ENCODE measurements around the gene KISS1. TPM values are rescaled to one million over a fixed set of nuclear protein-coding genes. Genes with fewer than 3 reads are reported as not detected.

KISS1 gene
- total and polyA plus RNA-seq, 2 of the 4 experiments (the other 2 are of a cell fraction): 11.7 to 27.3 TPM

- Histone ChIP-seq H3K23ac (ENCODE audit: low read depth, low read length) (no peak overlapping the region), H3K18ac (ENCODE audit: low read depth, low read length) (no peak overlapping the region), H3K79me1 (ENCODE audit: low read depth in 1 of 2, low read length in 2 of 2) (peaks cover 0 to 9% of the 10 kb centered on the region in 2 experiments; a peak in 2 of 4 replicates), H3K56ac (ENCODE audit: extremely low read depth, insufficient read depth, low read length) (no peak overlapping the region), H2AK9ac (replicated peaks; ENCODE audit: low read depth, low read length, poor library complexity) (no peak overlapping the region), H3K4me3 (ENCODE audit: insufficient read depth, low read depth, low read length) (no peak overlapping the region), H4K20me1 (ENCODE audit: insufficient read depth, low read length) (no peaks in the 10 kb centered on the region), H3K9ac (ENCODE audit: low read depth, low read length) (no peak overlapping the region), H2BK5ac (ENCODE audit: low read depth, low read length, poor library complexity, severe bottlenecking) (no peak overlapping the region), H2BK15ac (ENCODE audit: low read depth, low read length) (no peak overlapping the region), H2BK20ac (ENCODE audit: low read depth, low read length) (no peak overlapping the region), H3K27me3 (ENCODE audit: control insufficient read depth, insufficient read depth, low read length) (peaks cover 9% of the 10 kb centered on the region; the same call in 1 of the 2 replicates), H3K9me3 (ENCODE audit: control insufficient read depth, insufficient read depth, low read length) (no peaks in the 10 kb centered on the region), H3K4me1 (ENCODE audit: control insufficient read depth, insufficient read depth, low read length) (peaks cover 7% of the 10 kb centered on the region), H4K8ac (ENCODE audit: low read depth in 2 of 2, low read length in 2 of 2) (no peak overlapping the region), H4K5ac (ENCODE audit: low read depth, low read length) (no peak overlapping the region), H3K36me3 (ENCODE audit: control insufficient read depth, insufficient read depth, low read length) (no peaks in the 10 kb centered on the region), H3K9me1 (ENCODE audit: insufficient read depth, low read length) (peaks cover 7% of the 10 kb centered on the region; the same call in 1 of the 2 replicates), H3K4me2 (ENCODE audit: low read depth, low read length) (no peak overlapping the region), H3K27ac (ENCODE audit: insufficient read depth, low read length) (no peak overlapping the region), H4K91ac (ENCODE audit: insufficient read depth, low read depth, low read length) (no peak overlapping the region), H2AFZ (replicated peaks; ENCODE audit: low read length, poor library complexity) (no peak overlapping the region), H2BK120ac (ENCODE audit: low read depth, low read length) (no peak overlapping the region), H3K14ac (replicated peaks; ENCODE audit: low read depth, low read length) (no peak overlapping the region), H3K4ac (ENCODE audit: low read depth, low read length) (no peak overlapping the region), H2AK5ac (ENCODE audit: low read depth, low read length) (no peak overlapping the region)
- ChIA-PET CTCF (interaction anchor here (0.5 to 1.1 kb wide), 3 partner anchors 8 to 607 kb away, joined by 3 to 5 read pairs (median 4); no protein-coding TSS in a partner anchor), POLR2A (ENCODE audit: unreplicated experiment) (no interaction called here)
- DNase-seq (no peak), ATAC-seq (ENCODE audit: low read depth) (no peak)
- BruUV-seq (replicated peaks): no TSS peak
- 80% methylated on average over 3 of the region's 15 CpGs; no CpG with 5 or more reads in 1 of the 2 experiments for whole genome bisulfite sequencing, 2 experiments (ENCODE audit: extremely low coverage in 2 of 2, insufficient read length in 1 of 2)
- TF ChIP-seq SMC3 (IDR thresholded peaks at IDR 0.05; ENCODE audit: low read depth, low read length) (no peak), CEBPB (IDR thresholded peaks at IDR 0.05; ENCODE audit: low read depth, low read length) (no peak), RCOR1 (IDR thresholded peaks at IDR 0.05; ENCODE audit: insufficient replicate concordance, low read length) (no peak), BHLHE40 (IDR thresholded peaks at IDR 0.05; ENCODE audit: low read depth, low read length) (no peak), RFX5 (IDR thresholded peaks at IDR 0.05; ENCODE audit: low read depth, low read length) (no peak), RAD21 (IDR thresholded peaks at IDR 0.05; ENCODE audit: low read length) (no peak), FOS (IDR thresholded peaks at IDR 0.05; ENCODE audit: low read depth, low read length) (no peak), MAZ (IDR thresholded peaks at IDR 0.05; ENCODE audit: borderline replicate concordance, low read depth, low read length) (no peak), USF2 (IDR thresholded peaks at IDR 0.05; ENCODE audit: low read depth, low read length) (no peak), ELK1 (IDR thresholded peaks at IDR 0.05; ENCODE audit: borderline replicate concordance, low read depth, low read length) (no peak), MAFK (IDR thresholded peaks at IDR 0.05; ENCODE audit: low read depth, low read length) (no peak), CTCF (conservative IDR thresholded peaks at IDR 0.05; ENCODE audit: low read depth, low read length) (no peak), NFE2L2 (IDR thresholded peaks at IDR 0.05; ENCODE audit: low read depth, low read length) (no peak), MXI1 (IDR thresholded peaks at IDR 0.05; ENCODE audit: borderline replicate concordance, low read depth, low read length) (no peak)
- in situ Hi-C loops (cut with MboI; ENCODE audit: low sequenced_read_pairs) (loop anchor here (5.0 kb wide), 1 partner anchor 208 kb away; no protein-coding TSS in a partner anchor), intact Hi-C loops (cut with micrococcal nuclease) (no loop called here), dilution Hi-C loops (cut with HindIII; ENCODE audit: low sequenced_read_pairs, unreplicated experiment) (loop anchor here (25.0 kb wide), 1 partner anchor 233 kb away; no protein-coding TSS in a partner anchor)
Observed at GRCh38 chr1:204154568-204155255, 41.6 kb downstream of the KISS1 start.

All from IMR-90 (cell line).